H54 (cell line): Measurements from ENCODE around the gene UCN2.
"Not testable (repeated sequence)": the region's sequence is repeated elsewhere in the genome, so short reads cannot be mapped to it uniquely, and the experiment has no call there.

Experiments
- DNase-seq: peaks from one replicate; pipeline ENCODE4 v3.0.0; 2011; ENCODE audit warnings: low spot score, mixed read lengths; ENCODE audit not compliant: insufficient read length
- FAIRE-seq: peaks from 3 replicates; lab custom pipeline; 2011; peaks lifted over from hg19 to GRCh38; lab: Jason Lieb, UNC
- POLR2A ChIP-seq: IDR thresholded peaks from 2 replicates; pipeline ENCODE4 v1.6.1; 2011; ENCODE audit warnings: low read depth, mild to moderate bottlenecking, low read length

The UCN2 gene

GRCh38 chr3:48548729-48549705, 14.6 kb downstream of the UCN2 start:
- no peak for TF ChIP-seq POLR2A
- DNase-seq (peak; percentile 77), FAIRE-seq (no peak)

GRCh38 chr3:48548126-48548525, 15.5 kb downstream of the UCN2 start:
- no peak for FAIRE-seq

GRCh38 chr3:48546203-48546829, 17.3 kb downstream of the UCN2 start:
- no peak for FAIRE-seq
- no peak for DNase-seq
- no peak for TF ChIP-seq POLR2A

More at GRCh38 chr3:48548126-48548525, 15.5 kb downstream of the UCN2 start:
- no peak for DNase-seq
- TF ChIP-seq POLR2A = no peak

GRCh38 chr3:48544141-48544540, 19.4 kb downstream of the UCN2 start:
- no peak for FAIRE-seq
- TF ChIP-seq POLR2A = no peak

GRCh38 chr3:48543271-48543866, 20.2 kb downstream of the UCN2 start:
- FAIRE-seq (no peak), DNase-seq (no peak)
- TF ChIP-seq POLR2A = no peak

More at GRCh38 chr3:48544141-48544540, 19.4 kb downstream of the UCN2 start:
- DNase-seq = no peak

GRCh38 chr3:48538451-48538850, 25.1 kb downstream of the UCN2 start:
- FAIRE-seq = no peak

GRCh38 chr3:48536785-48537184, 26.8 kb downstream of the UCN2 start:
- DNase-seq = no peak
- no peak for TF ChIP-seq POLR2A
- no peak for FAIRE-seq

More at GRCh38 chr3:48538451-48538850, 25.1 kb downstream of the UCN2 start:
- no peak for DNase-seq
- TF ChIP-seq POLR2A = no peak

GRCh38 chr3:48536116-48536515, 27.5 kb downstream of the UCN2 start:
- DNase-seq (no peak), FAIRE-seq (no peak)
- TF ChIP-seq POLR2A = no peak

GRCh38 chr3:48535578-48535977, 28.0 kb downstream of the UCN2 start:
- FAIRE-seq (no peak), DNase-seq (no peak)
- TF ChIP-seq POLR2A = no peak

GRCh38 chr3:48532977-48533337, 30.6 kb downstream of the UCN2 start:
- TF ChIP-seq POLR2A = no peak
- FAIRE-seq (no peak), DNase-seq (no peak)

GRCh38 chr3:48532271-48532976, 31.2 kb downstream of the UCN2 start:
- FAIRE-seq = no peak
- no peak for DNase-seq
- TF ChIP-seq POLR2A = no peak

- not testable (repeated sequence) for DNase-seq, FAIRE-seq
Measured at GRCh38 chr3:48530701-48531100, 32.9 kb downstream of the UCN2 start.

GRCh38 chr3:48528754-48529153, 34.8 kb downstream of the UCN2 start:
- FAIRE-seq (no peak), DNase-seq (no peak)
- no peak for TF ChIP-seq POLR2A
